Endothelial cell of hepatic sinusoid (primary cell): Measurements from ENCODE around the gene FAAH.
"Not testable (repeated sequence)": the region's sequence is repeated elsewhere in the genome, so short reads cannot be mapped to it uniquely, and the experiment has no call there.

Source experiments
- in situ Hi-C: cut with HindIII; loops from 2 replicates; pipeline ENCODE4 v1.10.0; 2017; ENCODE audit warnings: low sequenced_read_pairs

Gene FAAH

GRCh38 chr1:46394108-46394871 lies at the start of gene FAAH:
TSS of gene FAAH (plus strand) at chr1:46394317. CDS start at chr1:46394349, 32 bp downstream.
- in situ Hi-C loops, result no loop called here

GRCh38 chr1:46344481-46344880 lies 49.6 kb upstream of the FAAH start:
- in situ Hi-C loops, result loop anchor here (5.0 kb wide), 1 partner anchor 47 kb away; no protein-coding TSS in a partner anchor

DNA sequence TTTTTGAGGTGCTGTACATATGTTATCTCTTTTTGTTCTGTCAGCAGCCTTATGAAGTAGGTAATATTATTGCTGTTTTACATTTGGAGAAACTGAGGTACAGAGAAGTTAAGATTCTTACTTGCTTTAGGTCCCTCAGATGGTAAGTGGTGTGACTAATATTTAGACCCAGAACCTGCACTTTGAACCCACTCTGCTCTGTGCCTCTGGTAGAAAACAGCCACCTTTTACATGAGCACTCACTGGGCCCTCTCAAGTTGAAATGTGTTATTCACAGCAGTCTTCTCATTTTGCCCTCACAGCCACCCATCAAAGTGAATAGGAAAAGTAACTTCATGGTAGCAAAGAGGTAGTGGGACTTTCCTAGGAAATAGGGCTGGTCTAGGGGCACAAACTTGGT lies 48.8 kb upstream of the FAAH start:
- in situ Hi-C loops, result no loop called here

- in situ Hi-C loops, result no loop called here
These were observed 41.8 kb upstream of the FAAH start for GRCh38 chr1:46352363-46352762.

GRCh38 chr1:46355920-46356319 lies 38.2 kb upstream of the FAAH start:
- in situ Hi-C loops, result not testable (repeated sequence)

DNA sequence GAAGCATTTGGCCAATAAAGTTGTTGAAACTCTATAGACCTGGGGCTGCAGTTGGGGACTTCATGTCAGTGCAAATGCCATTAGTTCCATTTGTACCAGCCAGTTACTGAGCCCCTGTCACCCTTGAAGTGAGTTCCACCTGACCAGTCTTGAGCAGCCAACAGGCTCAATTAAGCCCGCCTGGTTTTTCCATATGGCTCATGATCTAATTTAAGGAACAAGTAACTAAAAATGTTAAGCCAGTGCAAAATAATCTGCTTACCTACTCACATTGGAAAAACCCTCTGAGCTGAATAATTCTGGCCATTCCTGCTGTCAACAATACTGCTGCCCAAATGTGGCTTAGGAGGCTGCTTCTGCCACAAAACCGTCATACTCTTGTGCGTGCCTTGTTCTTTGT lies 32.0 kb upstream of the FAAH start:
- in situ Hi-C loops, result no loop called here

GRCh38 chr1:46363121-46363520 lies 31.0 kb upstream of the FAAH start:
- in situ Hi-C loops, result no loop called here

DNA sequence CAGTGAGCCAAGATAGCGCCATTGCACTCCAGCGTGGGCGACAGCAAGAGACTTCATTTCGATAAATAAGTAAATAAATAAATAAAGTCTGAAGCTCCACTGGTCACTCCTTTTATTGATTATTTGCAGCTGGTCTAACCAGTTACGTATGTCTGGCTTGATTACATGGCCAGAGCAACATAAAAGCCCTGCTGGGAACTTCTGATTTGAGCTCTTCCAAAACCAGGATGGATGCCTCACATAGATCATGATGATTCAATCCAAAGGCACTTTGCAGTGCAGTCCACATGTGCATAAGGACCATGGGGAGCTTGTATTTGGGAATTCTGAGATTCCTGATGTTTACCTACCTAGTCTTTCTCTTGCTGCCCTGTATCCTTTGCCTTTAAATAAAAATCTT lies 29.5 kb upstream of the FAAH start:
- in situ Hi-C loops, result no loop called here

DNA sequence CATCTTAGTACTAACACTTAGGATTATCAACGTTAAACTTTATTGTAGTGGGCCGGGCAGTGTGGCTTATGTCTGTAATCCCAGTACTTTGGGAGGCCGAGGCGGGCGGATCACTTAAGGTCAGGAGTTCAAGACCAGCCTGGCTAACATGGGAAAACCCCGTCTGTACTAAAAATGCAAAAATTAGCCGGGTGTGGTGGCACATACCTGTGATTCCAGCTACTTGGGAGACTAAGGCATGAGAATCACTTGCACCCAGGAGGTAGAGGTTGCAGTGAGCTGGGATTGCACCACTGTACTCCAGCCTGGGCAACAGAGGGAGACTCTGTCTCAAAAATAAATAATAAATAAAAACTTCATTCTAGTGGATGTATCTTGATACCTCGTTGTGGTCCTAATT lies 28.3 kb upstream of the FAAH start:
- in situ Hi-C loops, result not testable (repeated sequence)

GRCh38 chr1:46367072-46367471 lies 27.0 kb upstream of the FAAH start:
- in situ Hi-C loops, result no loop called here

GRCh38 chr1:46367701-46368100 lies 26.4 kb upstream of the FAAH start:
- in situ Hi-C loops, result not testable (repeated sequence)

DNA sequence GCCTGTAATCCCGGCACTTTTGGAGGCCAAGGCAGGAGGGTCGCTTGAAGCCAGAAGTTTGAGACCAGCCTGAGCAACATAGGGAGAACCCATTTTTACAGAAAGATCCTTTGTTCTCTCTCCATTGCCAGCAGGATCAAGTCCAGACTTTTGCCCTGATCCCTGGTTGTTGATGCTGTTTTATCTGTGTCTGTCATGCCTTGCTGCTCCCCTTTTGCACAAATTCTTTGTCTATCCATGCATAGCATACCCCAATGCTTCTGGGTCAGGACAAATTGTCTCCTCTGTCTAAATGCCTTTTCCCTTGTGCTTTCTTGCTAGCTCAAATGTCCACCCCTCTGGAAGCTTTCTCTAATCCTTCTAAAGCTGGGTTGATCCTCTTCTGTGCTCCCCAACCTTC lies 25.3 kb upstream of the FAAH start:
- in situ Hi-C loops, result no loop called here

DNA sequence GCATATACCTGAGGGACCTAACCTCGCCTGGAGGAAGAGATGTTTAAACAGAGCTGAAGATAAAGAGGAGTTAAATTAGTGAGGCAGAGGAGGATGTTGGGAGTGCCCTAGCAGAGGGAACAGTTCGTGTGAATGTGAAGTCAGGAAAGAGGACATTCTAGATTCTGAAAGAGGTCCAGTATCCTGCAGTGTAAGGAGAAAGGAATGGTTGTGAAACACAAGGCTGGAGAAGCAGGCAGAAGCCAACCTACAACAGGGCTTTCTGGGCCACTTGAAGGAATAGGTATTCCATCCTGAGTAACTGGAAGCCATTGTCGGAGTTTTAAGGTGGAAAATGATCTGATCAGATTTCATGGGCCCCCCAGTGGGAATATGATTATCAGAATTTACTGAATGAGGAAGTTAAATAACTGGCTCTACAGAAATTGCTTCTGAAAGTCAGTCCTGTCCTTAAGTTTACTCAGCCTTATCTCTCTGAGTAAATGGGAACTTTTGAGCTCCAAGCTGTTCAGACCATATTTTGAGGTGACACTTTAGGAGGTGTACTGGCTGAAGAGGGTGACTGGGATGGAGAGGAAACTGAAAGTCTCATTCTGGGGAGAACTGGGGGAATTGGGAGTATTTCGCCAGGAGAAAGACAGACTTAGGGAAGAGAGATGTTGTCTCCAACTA lies 24.4 kb upstream of the FAAH start:
- in situ Hi-C loops, result no loop called here

GRCh38 chr1:46370214-46370633 lies 23.9 kb upstream of the FAAH start:
- in situ Hi-C loops, result no loop called here

GRCh38 chr1:46372431-46372830 lies 21.7 kb upstream of the FAAH start:
- in situ Hi-C loops, result no loop called here

DNA sequence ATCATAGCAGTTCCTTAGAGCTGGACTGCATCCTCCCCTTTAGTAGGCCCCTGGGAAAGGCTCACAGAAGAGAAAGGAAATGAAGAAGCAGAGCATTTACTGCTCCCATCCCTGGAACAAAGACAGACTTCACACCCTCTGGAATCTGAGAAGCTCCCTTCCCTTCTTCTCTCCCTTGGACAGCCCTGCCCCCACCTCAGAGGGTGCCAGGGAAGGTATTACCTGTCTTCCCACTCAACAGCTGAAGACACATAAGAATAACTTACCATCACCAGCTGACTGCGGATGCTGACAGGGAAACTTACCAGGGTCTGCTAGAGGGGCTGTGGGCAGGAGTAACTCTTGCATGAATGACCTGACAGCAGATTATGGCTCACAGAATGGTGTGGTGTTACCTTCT lies 14.1 kb upstream of the FAAH start:
- in situ Hi-C loops, result no loop called here

DNA sequence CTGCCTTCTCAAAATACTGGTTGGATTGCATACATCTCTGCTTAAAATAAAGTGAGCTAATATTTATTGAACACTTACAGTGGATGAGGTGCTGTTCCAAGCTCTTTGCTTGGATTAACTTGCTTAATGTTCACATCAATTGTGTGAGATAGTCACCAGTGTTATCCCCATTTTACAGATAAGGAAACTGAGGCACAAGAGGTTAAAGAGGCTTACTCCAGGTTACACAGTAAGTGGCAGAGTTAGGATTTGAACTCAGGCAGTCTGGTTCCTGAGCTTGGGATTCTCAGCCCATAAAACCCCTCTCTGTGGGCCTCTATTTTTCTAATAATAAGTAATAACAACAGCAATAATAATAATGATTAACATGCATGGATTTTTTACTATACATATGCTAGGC lies 13.6 kb upstream of the FAAH start:
- in situ Hi-C loops, result no loop called here

DNA sequence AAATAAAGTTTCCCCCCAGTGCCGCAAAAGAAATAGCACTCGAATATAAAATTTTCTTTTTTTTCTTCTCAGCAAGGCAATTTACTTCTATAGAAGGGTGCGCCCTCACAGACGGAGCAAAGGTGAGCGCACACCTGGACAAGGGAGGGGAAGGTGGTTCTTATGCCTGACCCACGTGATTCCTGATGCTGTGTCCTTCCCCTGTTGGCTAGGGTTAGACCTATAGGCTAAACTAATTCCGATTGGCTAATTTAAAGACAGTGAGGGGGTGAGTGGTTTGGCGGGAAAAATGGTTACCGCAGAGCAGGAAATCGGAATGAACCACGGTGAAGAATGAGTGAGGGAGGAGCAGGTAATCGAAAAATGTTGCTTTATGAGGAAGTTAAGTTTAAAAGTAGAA lies 607 bp upstream of the FAAH start:
- in situ Hi-C loops, result no loop called here

GRCh38 chr1:46394872-46395465 lies 852 bp downstream of the FAAH start:
- in situ Hi-C loops, result loop anchor here (5.0 kb wide), 1 partner anchor 102 kb away; no protein-coding TSS in a partner anchor

- in situ Hi-C loops, result loop anchor here (5.0 kb wide), 1 partner anchor 101 kb away; no protein-coding TSS in a partner anchor
These were observed 2.6 kb downstream of the FAAH start for GRCh38 chr1:46396441-46397398.

- in situ Hi-C loops, result loop anchor here (5.0 kb wide), 1 partner anchor 98 kb away; no protein-coding TSS in a partner anchor
These were observed 5.2 kb downstream of the FAAH start for GRCh38 chr1:46399307-46399706.
